Measurements from ENCODE around the gene PTMS. TPM values are rescaled to one million over a fixed set of nuclear protein-coding genes. Genes with fewer than 3 reads are reported as not detected.

Gene PTMS
- polyA plus RNA-seq, 1 experiment = 234 TPM

- POLR2A ChIA-PET = interaction anchor here (1.1 kb wide), 1 partner anchor 12 kb away, joined by 4 read pairs; no protein-coding TSS in a partner anchor
- Histone ChIP-seq H3K4me3 (ENCODE audit: low read depth, low read length) (peak overlapping the region; percentile 36), H3K36me3 (ENCODE audit: control insufficient read depth, insufficient read depth, low read length) (peaks cover 4% of the 10 kb centered on the region; the same call in 1 of the 2 replicates), H3K27me3 (ENCODE audit: control insufficient read depth, insufficient read depth, low read length) (no peaks in the 10 kb centered on the region)
- TF ChIP-seq, protein P1, sequence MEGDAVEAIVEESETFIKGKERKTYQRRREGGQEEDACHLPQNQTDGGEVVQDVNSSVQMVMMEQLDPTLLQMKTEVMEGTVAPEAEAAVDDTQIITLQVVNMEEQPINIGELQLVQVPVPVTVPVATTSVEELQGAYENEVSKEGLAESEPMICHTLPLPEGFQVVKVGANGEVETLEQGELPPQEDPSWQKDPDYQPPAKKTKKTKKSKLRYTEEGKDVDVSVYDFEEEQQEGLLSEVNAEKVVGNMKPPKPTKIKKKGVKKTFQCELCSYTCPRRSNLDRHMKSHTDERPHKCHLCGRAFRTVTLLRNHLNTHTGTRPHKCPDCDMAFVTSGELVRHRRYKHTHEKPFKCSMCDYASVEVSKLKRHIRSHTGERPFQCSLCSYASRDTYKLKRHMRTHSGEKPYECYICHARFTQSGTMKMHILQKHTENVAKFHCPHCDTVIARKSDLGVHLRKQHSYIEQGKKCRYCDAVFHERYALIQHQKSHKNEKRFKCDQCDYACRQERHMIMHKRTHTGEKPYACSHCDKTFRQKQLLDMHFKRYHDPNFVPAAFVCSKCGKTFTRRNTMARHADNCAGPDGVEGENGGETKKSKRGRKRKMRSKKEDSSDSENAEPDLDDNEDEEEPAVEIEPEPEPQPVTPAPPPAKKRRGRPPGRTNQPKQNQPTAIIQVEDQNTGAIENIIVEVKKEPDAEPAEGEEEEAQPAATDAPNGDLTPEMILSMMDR (IDR thresholded peaks at IDR 0.05; ENCODE audit: insufficient read depth, low read depth, low read length) = peak; percentile 95
- DNase-seq (ENCODE audit: low read depth) = peak; percentile 53
- CTCF ChIA-PET = interaction anchor here (0.6 to 17.2 kb wide), 25 partner anchors 11 to 165 kb away, joined by 3 to 222 read pairs (median 4); partner anchors contain the start of genes CD4, GPR162, MLF2 and PTMS
Measured at GRCh38 chr12:6778574-6779550, 12.7 kb downstream of the PTMS start.

DNA sequence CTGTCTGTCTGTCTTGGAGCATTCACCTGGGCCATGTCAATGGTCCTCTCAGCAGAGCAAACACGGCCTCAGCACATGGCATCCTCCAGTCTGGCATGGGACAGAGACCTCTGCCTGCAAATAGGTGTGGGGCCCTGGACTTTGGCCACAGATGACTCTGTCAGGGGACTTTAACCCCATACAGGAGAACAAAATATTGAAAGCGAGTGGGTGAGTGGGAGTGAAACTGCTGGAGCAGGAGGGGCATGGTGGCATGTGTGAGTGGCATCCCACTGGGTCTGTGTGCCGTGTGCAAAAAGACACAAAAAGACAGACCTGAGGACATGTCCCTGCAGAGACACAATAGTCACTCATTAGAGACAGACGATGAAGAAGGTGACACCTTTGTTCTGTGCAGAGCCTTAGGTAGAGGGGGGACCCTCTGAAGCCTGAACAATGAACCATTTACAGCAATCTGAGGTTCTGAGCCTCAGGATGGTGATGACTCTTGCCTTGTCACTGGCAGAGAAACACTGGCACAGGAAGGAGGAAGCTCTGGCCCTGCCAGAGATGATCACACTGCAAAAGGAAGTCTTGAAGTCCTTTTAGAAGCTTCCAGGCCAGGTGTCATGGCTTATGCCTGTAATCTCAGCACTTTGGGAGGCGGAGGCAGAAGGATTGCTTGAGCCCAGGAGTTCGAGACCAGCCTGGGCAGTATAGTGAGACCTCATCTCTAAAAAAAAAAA is 13.7 kb downstream of the PTMS start:
- Histone ChIP-seq H3K36me3 (ENCODE audit: control insufficient read depth, insufficient read depth, low read length) (peaks cover 1% of the 10 kb centered on the region; the same call in 1 of the 2 replicates), H3K4me3 (ENCODE audit: low read depth, low read length) (no peak overlapping the region), H3K27me3 (ENCODE audit: control insufficient read depth, insufficient read depth, low read length) (no peaks in the 10 kb centered on the region)
- TF ChIP-seq, protein P1 (IDR thresholded peaks at IDR 0.05; ENCODE audit: insufficient read depth, low read depth, low read length) = no peak
- ChIA-PET POLR2A (no interaction called here), CTCF (interaction anchor here (1.1 to 17.2 kb wide), 7 partner anchors 12 to 124 kb away, joined by 3 to 222 read pairs (median 11); partner anchors contain the start of genes GPR162, MLF2 and PTMS)
- DNase-seq (ENCODE audit: low read depth) = no peak

DNA sequence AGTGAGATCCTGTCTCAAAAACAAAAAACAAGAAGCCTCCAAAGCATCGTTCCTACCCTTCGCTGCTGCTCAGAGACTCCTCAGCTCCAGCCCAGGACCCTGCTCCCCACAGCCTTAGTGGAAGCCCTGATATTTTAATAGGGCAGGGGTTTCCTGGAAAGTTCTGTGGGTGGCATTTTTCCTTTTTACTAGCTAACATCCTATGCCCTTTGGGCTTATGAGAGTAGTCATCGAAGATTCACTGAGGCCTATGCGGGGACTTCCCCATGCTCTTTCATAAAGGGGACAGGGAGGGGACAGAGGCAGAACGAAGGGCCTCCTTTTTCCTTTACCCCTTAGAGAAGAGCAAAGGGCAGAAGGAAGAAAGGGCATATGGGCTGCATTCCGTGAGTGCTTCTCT is 14.4 kb downstream of the PTMS start:
- Histone ChIP-seq H3K36me3 (ENCODE audit: control insufficient read depth, insufficient read depth, low read length) (no peaks in the 10 kb centered on the region; the same call in 1 of the 2 replicates), H3K27me3 (ENCODE audit: control insufficient read depth, insufficient read depth, low read length) (no peaks in the 10 kb centered on the region), H3K4me3 (ENCODE audit: low read depth, low read length) (no peak overlapping the region)
- DNase-seq (ENCODE audit: low read depth) = no peak
- ChIA-PET CTCF (interaction anchor here (1.3 to 17.2 kb wide), 4 partner anchors 9 to 43 kb away, joined by 5 to 222 read pairs (median 43); partner anchors contain the start of genes GPR162, MLF2 and PTMS), POLR2A (no interaction called here)
- TF ChIP-seq, protein P1 (IDR thresholded peaks at IDR 0.05; ENCODE audit: insufficient read depth, low read depth, low read length) = no peak

GRCh38 chr12:6782119-6782518 is 16.0 kb downstream of the PTMS start:
- CTCF ChIA-PET = interaction anchor here (8.6 to 17.2 kb wide), 2 partner anchors 25 to 42 kb away, joined by 43 to 222 read pairs; partner anchors contain the start of genes GPR162 and MLF2
- TF ChIP-seq, protein P1 (IDR thresholded peaks at IDR 0.05; ENCODE audit: insufficient read depth, low read depth, low read length) = no peak
- DNase-seq (ENCODE audit: low read depth) = no peak
- POLR2A ChIA-PET = no interaction called here
- no peak overlapping the region for H3K4me3 ChIP-seq (ENCODE audit: low read depth, low read length)
- no peaks in the 10 kb centered on the region for H3K36me3 ChIP-seq (ENCODE audit: control insufficient read depth, insufficient read depth, low read length)
- H3K27me3 ChIP-seq (ENCODE audit: control insufficient read depth, insufficient read depth, low read length) = no peaks in the 10 kb centered on the region

Data from BJ (cell line).